SK-N-SH treated with all-trans-retinoic acid at 6 μM for 48 hours (cell line): Measurements from ENCODE around the gene SRBD1.

Experiments used
- ARNTL ChIP-seq: fragments of 450-650 bp; formaldehyde crosslinking; IDR thresholded peaks from 2 replicates; pipeline ENCODE4 v1.5.0; 2020; ENCODE audit warnings: low read depth, mild to moderate bottlenecking, moderate library complexity, borderline replicate concordance
- BACH2 ChIP-seq: fragments of 250-450 bp; sonication (Bioruptor Pico); IDR thresholded peaks from 2 replicates; pipeline ENCODE4 v1.9.0; 2021; ENCODE audit warnings: mild to moderate bottlenecking, borderline replicate concordance
- CREB5 ChIP-seq: fragments of 250-450 bp; sonication (Bioruptor Pico); IDR thresholded peaks from 2 replicates; pipeline ENCODE4 v1.5.1; 2020; ENCODE audit warnings: low read depth, mild to moderate bottlenecking, moderate library complexity
- CSDC2 ChIP-seq: fragments of 250-450 bp; sonication (Bioruptor Pico); IDR thresholded peaks from 2 replicates; pipeline ENCODE4 v1.5.0; 2020; ENCODE audit warnings: mild to moderate bottlenecking, moderate library complexity
- CSRNP3 ChIP-seq: fragments of 250-450 bp; sonication (Bioruptor Pico); IDR thresholded peaks from 2 replicates; pipeline ENCODE4 v1.5.1; 2021; ENCODE audit warnings: mild to moderate bottlenecking, moderate library complexity
- ESRRG ChIP-seq: fragments of 250-450 bp; sonication (Bioruptor Pico); IDR thresholded peaks from 2 replicates; pipeline ENCODE4 v1.6.1; 2021; ENCODE audit warnings: mild to moderate bottlenecking
- ISL1 ChIP-seq: fragments of 250-450 bp; sonication (Bioruptor Pico); IDR thresholded peaks from 2 replicates; pipeline ENCODE4 v2.1.2; 2022; ENCODE audit warnings: mild to moderate bottlenecking, moderate library complexity
- OSR1 ChIP-seq: fragments of 250-450 bp; sonication (Bioruptor Pico); IDR thresholded peaks from 2 replicates; pipeline ENCODE4 v1.8.0; 2022; ENCODE audit warnings: moderate library complexity, mild to moderate bottlenecking, inconsistent platforms
- TOX ChIP-seq: fragments of 250-450 bp; sonication (Bioruptor Pico); IDR thresholded peaks from 2 replicates; pipeline ENCODE4 v1.8.0; 2021; ENCODE audit warnings: mild to moderate bottlenecking, moderate library complexity, borderline replicate concordance
- TSHZ2 ChIP-seq: fragments of 250-450 bp; sonication (Bioruptor Pico); IDR thresholded peaks from 2 replicates; pipeline ENCODE4 v1.5.0; 2020; ENCODE audit warnings: mild to moderate bottlenecking, moderate library complexity
- ZC3H10 ChIP-seq: fragments of 250-450 bp; sonication (Bioruptor Pico); IDR thresholded peaks from 2 replicates; pipeline ENCODE4 v1.5.1; 2021; ENCODE audit warnings: mild to moderate bottlenecking, moderate library complexity
- ZFP30 ChIP-seq: fragments of 450-650 bp; formaldehyde crosslinking; IDR thresholded peaks from 2 replicates; pipeline ENCODE4 v1.5.0; 2022; ENCODE audit warnings: mild to moderate bottlenecking, moderate library complexity
- ZNF565 ChIP-seq: fragments of 450-650 bp; formaldehyde crosslinking; conservative IDR thresholded peaks from 2 replicates; pipeline ENCODE4 v1.5.0; 2020; ENCODE audit warnings: low read depth, mild to moderate bottlenecking, moderate library complexity

GRCh38 chr2:45637440-45637839 lies 26.4 kb upstream of the SRBD1 start:
- TF ChIP-seq CREB5 (CRISPR knock-in tag) (no peak), ZNF565 (no peak), CSRNP3 (CRISPR knock-in tag) (no peak), ZC3H10 (CRISPR knock-in tag) (no peak), BACH2 (CRISPR knock-in tag) (no peak), ISL1 (CRISPR knock-in tag) (no peak), TOX (no peak), TSHZ2 (no peak), CSDC2 (CRISPR knock-in tag) (no peak), ARNTL (no peak), ZFP30 (no peak), OSR1 (CRISPR knock-in tag) (no peak), ESRRG (CRISPR knock-in tag) (no peak)
